CD4-positive, alpha-beta T cell treated with Interferon alpha-2 for 1 hour (primary cell): ENCODE data around the gene LRRC8C.

Source experiments
- DNase-seq, 2 donors: peaks; one replicate each; pipeline ENCODE4 v3.0.0-alpha.2; 2020 to 2022

The LRRC8C gene

GRCh38 chr1:89736937-89737733 lies 104.2 kb downstream of the LRRC8C start:
- DNase-seq, result no peak

- DNase-seq, result no peak
These were observed 105.1 kb downstream of the LRRC8C start for GRCh38 chr1:89737985-89738510.

- DNase-seq, result peak in 1 of 2 donors; percentile 36
These were observed 106.3 kb downstream of the LRRC8C start for GRCh38 chr1:89739013-89739843.

- DNase-seq, result peak in 1 of 2 donors; percentile 27
These were observed 106.9 kb downstream of the LRRC8C start for GRCh38 chr1:89739844-89740216.

- DNase-seq, result no peak
These were observed 110.9 kb downstream of the LRRC8C start for GRCh38 chr1:89743788-89744187.

- DNase-seq, result no peak
These were observed 113.7 kb downstream of the LRRC8C start for GRCh38 chr1:89746424-89747149.

GRCh38 chr1:89753761-89754160 lies 120.8 kb downstream of the LRRC8C start:
- no peak for DNase-seq

- DNase-seq, result peak; percentile 15 to 16
These were observed 121.6 kb downstream of the LRRC8C start for GRCh38 chr1:89754518-89754917.

GRCh38 chr1:89755591-89755990 lies 122.7 kb downstream of the LRRC8C start:
- peak in 1 of 2 donors; percentile 12 for DNase-seq

GRCh38 chr1:89757532-89757931 lies 124.6 kb downstream of the LRRC8C start:
- peak; percentile 24 to 51 for DNase-seq

GRCh38 chr1:89758156-89758555 lies 125.2 kb downstream of the LRRC8C start:
- no peak for DNase-seq

- no peak for DNase-seq
These were observed 126.1 kb downstream of the LRRC8C start for GRCh38 chr1:89759036-89759435.

GRCh38 chr1:89760496-89760895 lies 127.6 kb downstream of the LRRC8C start:
- no peak for DNase-seq

- no peak for DNase-seq
These were observed 128.4 kb downstream of the LRRC8C start for GRCh38 chr1:89761338-89761737.

GRCh38 chr1:89761901-89762300 lies 129.0 kb downstream of the LRRC8C start:
- DNase-seq, result no peak

- peak in 1 of 2 donors; percentile 27 for DNase-seq
These were observed 129.5 kb downstream of the LRRC8C start for GRCh38 chr1:89762386-89762778.

GRCh38 chr1:89762779-89763648 lies 130.1 kb downstream of the LRRC8C start:
- peak; percentile 84 to 90 for DNase-seq

GRCh38 chr1:89763649-89763986 lies 130.7 kb downstream of the LRRC8C start:
- no peak for DNase-seq

- no peak for DNase-seq
These were observed 132.9 kb downstream of the LRRC8C start for GRCh38 chr1:89765774-89766173.

- DNase-seq, result no peak
These were observed 134.7 kb downstream of the LRRC8C start for GRCh38 chr1:89767618-89768017.
